A549 (cell line): Measurements from ENCODE around the gene LIPF.

Experiments
- NR3C1 ChIP-seq: fragments of >200 bp; sonication (Bioruptor Twin); formaldehyde crosslinking; IDR thresholded peaks from 3 replicates; pipeline ENCODE4 v1.6.1; 2017
- USF2 ChIP-seq: fragments of 450-650 bp; IDR thresholded peaks from 2 replicates; pipeline ENCODE4 v1.6.1; 2014; ENCODE audit warnings: antibody characterized with exemption

- TF ChIP-seq NR3C1 (no peak), USF2 (no peak)
Measured at GRCh38 chr10:88617772-88618300, 46.4 kb upstream of the LIPF start.
